ENCODE measurements around the gene BEST4.

The BEST4 gene

GRCh38 chr1:44807364-44808062 lies 19.5 kb upstream of the BEST4 start:
- Histone ChIP-seq H3K4me3 (ENCODE audit: low read depth, low read length) (peak overlapping the region; percentile 20; the same call in 1 of the 2 replicates), H3K27ac (ENCODE audit: low read depth, low read length) (peak overlapping the region; percentile 97), H3K9me3 (ENCODE audit: control insufficient read depth, insufficient read depth, low read depth, low read length) (no peaks in the 10 kb centered on the region), H3K9ac (ENCODE audit: low read length) (peak overlapping the region; percentile 96), H3K36me3 (ENCODE audit: control insufficient read depth, insufficient read depth, low read length) (peaks cover 36% of the 10 kb centered on the region), H3K27me3 (ENCODE audit: control insufficient read depth, insufficient read depth, low read length) (no peaks in the 10 kb centered on the region), H3K4me1 (ENCODE audit: control insufficient read depth, insufficient read depth, low read length) (peaks cover 46% of the 10 kb centered on the region)

GRCh38 chr1:44806704-44807363 lies 18.9 kb upstream of the BEST4 start, which contains the start of gene DYNLT4:
Gene DYNLT4, minus strand, starts transcription at chr1:44807351. Its CDS starts 683 bp downstream, at chr1:44806668.
- peak within 1 kb of the TSS; percentile 97 for H3K27ac ChIP-seq (ENCODE audit: low read depth, low read length)
- peaks cover 49% of the 10 kb centered on the region for H3K4me1 ChIP-seq (ENCODE audit: control insufficient read depth, insufficient read depth, low read length)
- H3K9me3 ChIP-seq (ENCODE audit: control insufficient read depth, insufficient read depth, low read depth, low read length), result no peaks in the 10 kb centered on the region
- no peaks in the 10 kb centered on the region for H3K27me3 ChIP-seq (ENCODE audit: control insufficient read depth, insufficient read depth, low read length)
- H3K36me3 ChIP-seq (ENCODE audit: control insufficient read depth, insufficient read depth, low read length), result peaks cover 43% of the 10 kb centered on the region
- peak within 1 kb of the TSS; percentile 20; the same call in 1 of the 2 replicates for H3K4me3 ChIP-seq (ENCODE audit: low read depth, low read length)
- H3K9ac ChIP-seq (ENCODE audit: low read length), result peak within 1 kb of the TSS; percentile 96

DNA sequence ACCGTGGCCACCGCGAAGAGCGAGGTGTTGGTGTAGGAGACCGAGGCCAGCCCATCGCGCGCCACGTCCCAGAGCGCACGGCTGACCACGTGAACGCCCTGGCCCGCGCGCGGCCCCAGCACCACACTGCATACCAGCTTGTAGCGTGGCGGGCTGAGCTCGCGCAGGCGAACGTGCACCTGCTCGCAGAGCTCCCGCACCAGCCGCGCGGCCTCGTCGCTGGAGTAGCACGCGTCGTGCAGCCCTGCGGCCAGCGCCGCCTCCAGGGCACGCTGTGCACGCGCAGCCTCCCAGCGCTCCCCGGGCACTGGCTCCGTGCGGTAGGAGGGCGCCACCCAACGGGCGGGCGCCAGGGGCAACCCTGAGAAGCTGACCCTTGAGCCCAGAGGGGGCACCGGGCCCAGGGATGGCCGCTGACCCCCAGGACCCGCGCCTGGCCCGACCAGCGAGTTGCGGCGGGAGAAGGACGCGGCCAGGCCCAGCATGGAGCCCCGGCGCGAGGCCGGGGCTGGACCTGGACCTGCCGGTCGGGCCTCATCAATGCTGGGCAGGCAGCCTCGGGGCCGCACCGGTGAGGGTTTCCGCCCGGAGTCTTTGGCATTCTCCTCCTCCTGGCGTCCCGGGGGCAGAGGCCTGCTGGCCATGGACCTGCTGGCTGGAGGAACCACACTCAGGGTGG lies 18.2 kb upstream of the BEST4 start:
- Histone ChIP-seq H3K27ac (ENCODE audit: low read depth, low read length) (peak overlapping the region; percentile 97), H3K27me3 (ENCODE audit: control insufficient read depth, insufficient read depth, low read length) (no peaks in the 10 kb centered on the region), H3K4me3 (ENCODE audit: low read depth, low read length) (no peak overlapping the region), H3K36me3 (ENCODE audit: control insufficient read depth, insufficient read depth, low read length) (peaks cover 44% of the 10 kb centered on the region), H3K4me1 (ENCODE audit: control insufficient read depth, insufficient read depth, low read length) (peaks cover 44% of the 10 kb centered on the region), H3K9ac (ENCODE audit: low read length) (peak overlapping the region; percentile 96), H3K9me3 (ENCODE audit: control insufficient read depth, insufficient read depth, low read depth, low read length) (no peaks in the 10 kb centered on the region)

DNA sequence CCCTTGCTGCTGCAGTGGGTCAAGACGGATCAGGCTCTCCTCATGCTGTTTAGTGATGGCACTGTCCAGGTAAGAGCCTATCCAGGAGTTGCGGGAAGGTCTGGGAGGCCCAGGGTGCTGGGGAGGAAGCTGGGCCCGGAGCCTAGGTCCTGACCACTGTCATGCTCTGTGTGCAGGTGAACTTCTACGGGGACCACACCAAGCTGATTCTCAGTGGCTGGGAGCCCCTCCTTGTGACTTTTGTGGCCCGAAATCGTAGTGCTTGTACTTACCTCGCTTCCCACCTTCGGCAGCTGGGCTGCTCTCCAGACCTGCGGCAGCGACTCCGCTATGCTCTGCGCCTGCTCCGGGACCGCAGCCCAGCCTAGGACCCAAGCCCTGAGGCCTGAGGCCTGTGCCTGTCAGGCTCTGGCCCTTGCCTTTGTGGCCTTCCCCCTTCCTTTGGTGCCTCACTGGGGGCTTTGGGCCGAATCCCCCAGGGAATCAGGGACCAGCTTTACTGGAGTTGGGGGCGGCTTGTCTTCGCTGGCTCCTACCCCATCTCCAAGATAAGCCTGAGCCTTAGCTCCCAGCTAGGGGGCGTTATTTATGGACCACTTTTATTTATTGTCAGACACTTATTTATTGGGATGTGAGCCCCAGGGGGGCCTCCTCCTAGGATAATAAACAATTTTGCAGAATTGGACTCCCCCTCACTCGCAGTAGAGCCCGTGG lies 17.5 kb upstream of the BEST4 start:
- Histone ChIP-seq H3K9me3 (ENCODE audit: control insufficient read depth, insufficient read depth, low read depth, low read length) (no peaks in the 10 kb centered on the region), H3K27me3 (ENCODE audit: control insufficient read depth, insufficient read depth, low read length) (0 out of 2 replicates have a peak, but pooled peaks cover 2% of the 10 kb centered on the region), H3K4me3 (ENCODE audit: low read depth, low read length) (no peak overlapping the region), H3K36me3 (ENCODE audit: control insufficient read depth, insufficient read depth, low read length) (peaks cover 44% of the 10 kb centered on the region), H3K9ac (ENCODE audit: low read length) (no peak overlapping the region), H3K4me1 (ENCODE audit: control insufficient read depth, insufficient read depth, low read length) (peaks cover 46% of the 10 kb centered on the region), H3K27ac (ENCODE audit: low read depth, low read length) (no peak overlapping the region)

DNA sequence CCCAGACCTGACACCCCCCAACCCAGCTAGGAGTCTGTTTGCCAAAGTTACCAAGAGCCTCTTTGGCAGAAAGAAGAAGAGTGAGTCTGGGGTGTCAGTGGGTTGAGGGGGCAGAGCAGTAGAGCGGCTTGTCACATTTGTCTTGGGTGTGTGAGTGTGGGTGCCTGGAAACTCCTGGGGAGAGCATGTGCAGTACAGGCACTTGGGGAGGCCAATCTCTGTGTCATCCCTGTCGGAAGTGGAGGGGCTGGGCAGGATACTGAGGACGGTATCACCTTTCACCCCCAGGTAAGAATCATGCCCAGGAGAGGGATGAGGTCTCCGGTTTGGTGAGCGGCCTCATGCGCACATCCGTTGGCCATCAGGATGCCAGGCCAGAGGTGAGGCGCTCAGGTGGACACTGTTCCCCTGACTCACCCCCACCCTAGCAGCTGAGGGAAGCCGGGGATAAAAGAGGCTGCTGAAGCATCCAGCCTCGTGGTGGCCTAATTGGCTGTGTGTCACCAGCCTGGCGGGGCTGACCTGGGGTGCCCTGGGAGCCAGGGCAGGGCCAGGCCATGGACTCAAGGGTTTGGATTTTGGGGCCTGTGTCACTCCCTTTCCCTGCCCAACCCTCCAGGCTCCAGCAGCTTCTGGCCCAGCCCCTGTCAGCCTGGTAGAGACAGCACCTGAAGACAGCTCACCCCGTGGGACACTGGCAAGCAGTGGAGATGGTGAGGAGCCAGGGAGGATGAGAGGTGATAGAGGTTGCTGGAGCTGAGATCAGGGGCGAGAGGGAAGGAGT lies 15.5 kb upstream of the BEST4 start:
- Histone ChIP-seq H3K9me3 (ENCODE audit: control insufficient read depth, insufficient read depth, low read depth, low read length) (no peaks in the 10 kb centered on the region), H3K36me3 (ENCODE audit: control insufficient read depth, insufficient read depth, low read length) (peaks cover 44% of the 10 kb centered on the region), H3K9ac (ENCODE audit: low read length) (no peak overlapping the region), H3K27ac (ENCODE audit: low read depth, low read length) (no peak overlapping the region), H3K4me3 (ENCODE audit: low read depth, low read length) (no peak overlapping the region), H3K27me3 (ENCODE audit: control insufficient read depth, insufficient read depth, low read length) (0 out of 2 replicates have a peak, but pooled peaks cover 2% of the 10 kb centered on the region), H3K4me1 (ENCODE audit: control insufficient read depth, insufficient read depth, low read length) (peaks cover 38% of the 10 kb centered on the region)

GRCh38 chr1:44803062-44803311 lies 15.0 kb upstream of the BEST4 start:
- Histone ChIP-seq H3K9ac (ENCODE audit: low read length) (no peak overlapping the region), H3K36me3 (ENCODE audit: control insufficient read depth, insufficient read depth, low read length) (peaks cover 44% of the 10 kb centered on the region), H3K27me3 (ENCODE audit: control insufficient read depth, insufficient read depth, low read length) (0 out of 2 replicates have a peak, but pooled peaks cover 2% of the 10 kb centered on the region), H3K27ac (ENCODE audit: low read depth, low read length) (no peak overlapping the region), H3K4me3 (ENCODE audit: low read depth, low read length) (no peak overlapping the region), H3K4me1 (ENCODE audit: control insufficient read depth, insufficient read depth, low read length) (peaks cover 37% of the 10 kb centered on the region), H3K9me3 (ENCODE audit: control insufficient read depth, insufficient read depth, low read depth, low read length) (no peaks in the 10 kb centered on the region)

- H3K4me1 ChIP-seq (ENCODE audit: control insufficient read depth, insufficient read depth, low read length), result peaks cover 32% of the 10 kb centered on the region
- H3K4me3 ChIP-seq (ENCODE audit: low read depth, low read length), result peak overlapping the region; percentile 23; the same call in 1 of the 2 replicates
- no peaks in the 10 kb centered on the region for H3K9me3 ChIP-seq (ENCODE audit: control insufficient read depth, insufficient read depth, low read depth, low read length)
- peaks cover 44% of the 10 kb centered on the region for H3K36me3 ChIP-seq (ENCODE audit: control insufficient read depth, insufficient read depth, low read length)
- H3K27ac ChIP-seq (ENCODE audit: low read depth, low read length), result no peak overlapping the region
- no peak overlapping the region for H3K9ac ChIP-seq (ENCODE audit: low read length)
- 0 out of 2 replicates have a peak, but pooled peaks cover 2% of the 10 kb centered on the region for H3K27me3 ChIP-seq (ENCODE audit: control insufficient read depth, insufficient read depth, low read length)
Observed at GRCh38 chr1:44802306-44803061, 14.5 kb upstream of the BEST4 start.

DNA sequence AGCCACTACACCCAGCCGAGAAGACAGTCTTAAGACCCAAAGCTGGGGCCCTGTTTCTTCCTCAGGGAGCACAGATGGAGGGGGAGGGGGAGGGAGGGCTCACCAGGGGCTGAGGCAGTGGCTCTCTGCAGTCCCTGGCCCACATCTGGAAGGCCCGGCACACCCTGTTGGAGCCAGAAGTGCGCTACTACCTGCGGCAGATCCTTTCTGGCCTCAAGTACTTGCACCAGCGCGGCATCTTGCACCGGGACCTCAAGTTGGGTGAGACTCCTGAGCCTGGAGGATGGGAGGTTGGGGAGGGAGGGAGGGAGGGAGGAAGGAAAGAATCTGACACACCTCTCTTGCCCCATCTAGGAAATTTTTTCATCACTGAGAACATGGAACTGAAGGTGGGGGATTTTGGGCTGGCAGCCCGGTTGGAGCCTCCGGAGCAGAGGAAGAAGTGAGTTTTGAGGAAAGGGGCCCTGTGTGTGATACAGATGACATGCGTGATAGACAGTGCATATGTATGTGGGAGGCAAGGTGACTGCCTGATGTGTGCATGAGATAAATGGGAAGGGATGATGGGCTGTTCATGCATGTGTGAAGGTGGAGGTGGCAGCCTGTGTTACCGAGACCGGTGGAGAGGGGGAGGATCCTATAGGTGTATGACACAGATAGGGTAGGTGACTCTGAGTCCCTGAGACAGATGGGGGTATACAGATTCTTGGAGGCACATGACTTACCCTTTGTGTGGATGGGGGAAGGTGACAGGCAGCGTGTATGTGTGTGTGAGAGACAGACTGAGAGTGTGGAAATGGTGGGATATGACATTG lies 13.7 kb upstream of the BEST4 start:
- H3K4me1 ChIP-seq (ENCODE audit: control insufficient read depth, insufficient read depth, low read length), result peaks cover 24% of the 10 kb centered on the region; the same call in 1 of the 2 replicates
- H3K36me3 ChIP-seq (ENCODE audit: control insufficient read depth, insufficient read depth, low read length), result peaks cover 42% of the 10 kb centered on the region
- no peak overlapping the region for H3K9ac ChIP-seq (ENCODE audit: low read length)
- peak overlapping the region; percentile 23; the same call in 1 of the 2 replicates for H3K4me3 ChIP-seq (ENCODE audit: low read depth, low read length)
- H3K9me3 ChIP-seq (ENCODE audit: control insufficient read depth, insufficient read depth, low read depth, low read length), result no peaks in the 10 kb centered on the region
- H3K27me3 ChIP-seq (ENCODE audit: control insufficient read depth, insufficient read depth, low read length), result 0 out of 2 replicates have a peak, but pooled peaks cover 2% of the 10 kb centered on the region
- no peak overlapping the region for H3K27ac ChIP-seq (ENCODE audit: low read depth, low read length)

GRCh38 chr1:44799770-44800584 lies 12.0 kb upstream of the BEST4 start, which contains the start of gene PLK3:
Gene PLK3, plus strand, starts transcription at chr1:44800377. Its CDS starts 87 bp downstream, at chr1:44800464.
- Histone ChIP-seq H3K27ac (ENCODE audit: low read depth, low read length) (peak within 1 kb of the TSS; percentile 92), H3K27me3 (ENCODE audit: control insufficient read depth, insufficient read depth, low read length) (0 out of 2 replicates have a peak, but pooled peaks cover 2% of the 10 kb centered on the region), H3K36me3 (ENCODE audit: control insufficient read depth, insufficient read depth, low read length) (peaks cover 29% of the 10 kb centered on the region), H3K9ac (ENCODE audit: low read length) (peak within 1 kb of the TSS; percentile 86), H3K4me3 (ENCODE audit: low read depth, low read length) (peak within 1 kb of the TSS; percentile 89), H3K9me3 (ENCODE audit: control insufficient read depth, insufficient read depth, low read depth, low read length) (no peaks in the 10 kb centered on the region), H3K4me1 (ENCODE audit: control insufficient read depth, insufficient read depth, low read length) (peaks cover 21% of the 10 kb centered on the region; the same call in 1 of the 2 replicates)
